HG02973 (cell line): ENCODE results near the gene SPAG17.

Experiments used
- ATAC-seq: cut with Tn5 transposase; IDR thresholded peaks from one replicate; pipeline ENCODE4 v1.9.1; 2021; ENCODE audit warnings: moderate library complexity; ENCODE audit not compliant: unreplicated experiment

Gene SPAG17

DNA sequence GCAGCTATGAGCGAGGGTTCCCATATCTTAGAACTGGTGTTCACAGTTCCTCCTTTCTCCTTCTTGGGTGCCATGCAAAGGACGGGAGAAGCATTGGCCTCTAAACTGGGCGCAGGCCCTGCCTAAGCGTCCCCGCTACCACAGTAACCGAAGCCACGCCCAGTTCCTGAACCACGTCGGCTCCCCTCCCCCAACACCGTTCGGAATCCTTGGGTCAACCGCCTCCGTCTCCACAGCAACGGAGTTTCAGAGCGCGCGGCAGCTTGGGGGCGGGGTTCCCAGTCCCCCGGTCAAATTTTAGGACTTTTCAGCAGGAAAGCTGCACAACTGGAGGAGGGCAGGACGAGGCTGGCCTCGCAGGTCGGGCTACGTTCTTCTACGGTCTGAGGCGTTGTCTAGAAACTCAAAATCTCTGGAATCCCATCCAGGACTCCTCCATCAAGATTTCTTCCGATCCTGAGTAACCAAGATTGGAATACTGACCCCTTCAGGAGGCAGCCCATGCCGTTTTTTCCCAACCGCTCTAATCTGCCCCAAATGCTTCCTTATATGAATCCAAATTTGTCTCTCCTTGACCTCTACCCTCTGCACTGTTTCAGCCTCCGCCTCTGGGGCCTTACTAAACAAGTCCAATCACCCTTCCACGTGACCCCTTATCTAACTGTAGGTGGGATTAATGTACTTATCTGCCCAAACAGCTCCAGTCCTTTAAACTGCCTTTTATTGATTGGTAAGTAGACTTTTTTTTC is at the start of gene SPAG17:
SPAG17 (minus strand) TSS at position 145 of the 749 bp plus-strand sequence; CDS start at position 74, 71 bp downstream.
- no peak for ATAC-seq

DNA sequence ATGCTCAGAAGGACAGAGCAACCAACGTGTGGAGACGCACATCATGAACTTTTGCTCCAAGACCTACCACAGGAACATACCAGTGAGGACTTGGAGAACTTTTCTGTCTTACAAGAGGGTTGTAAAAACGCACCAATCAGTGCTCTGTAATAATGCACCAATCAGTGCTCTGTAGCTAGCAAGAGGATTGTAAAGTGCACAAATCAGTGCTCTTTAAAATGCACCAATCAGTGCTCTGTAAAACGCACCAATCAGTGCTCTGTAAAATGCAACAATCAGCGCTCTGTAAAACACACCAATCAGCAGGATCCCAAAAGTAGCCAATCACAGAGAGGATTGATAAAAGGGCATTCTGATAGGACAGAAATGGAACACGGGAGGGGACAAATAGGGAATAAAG is 40.4 kb upstream of the SPAG17 start:
- no peak for ATAC-seq

DNA sequence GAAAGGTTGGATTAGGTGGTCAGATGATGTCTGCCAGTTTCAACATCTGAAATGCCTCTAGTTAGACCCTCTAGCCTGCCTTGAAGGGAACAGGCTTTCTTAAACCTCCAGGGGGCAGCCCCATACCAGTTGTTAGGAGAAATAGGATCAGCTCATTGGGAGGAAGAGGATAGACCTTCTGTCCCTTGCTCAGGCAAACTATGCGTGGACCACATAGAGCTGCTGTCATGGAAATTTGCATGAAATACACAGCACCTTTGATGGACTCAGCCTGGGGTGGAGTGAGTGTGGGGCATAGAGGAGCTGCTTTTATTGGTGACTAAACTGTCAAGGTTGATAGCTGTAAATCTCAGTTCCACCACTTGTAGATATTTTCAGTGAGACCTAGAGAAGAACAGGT is 38.4 kb upstream of the SPAG17 start:
- ATAC-seq: no peak

DNA sequence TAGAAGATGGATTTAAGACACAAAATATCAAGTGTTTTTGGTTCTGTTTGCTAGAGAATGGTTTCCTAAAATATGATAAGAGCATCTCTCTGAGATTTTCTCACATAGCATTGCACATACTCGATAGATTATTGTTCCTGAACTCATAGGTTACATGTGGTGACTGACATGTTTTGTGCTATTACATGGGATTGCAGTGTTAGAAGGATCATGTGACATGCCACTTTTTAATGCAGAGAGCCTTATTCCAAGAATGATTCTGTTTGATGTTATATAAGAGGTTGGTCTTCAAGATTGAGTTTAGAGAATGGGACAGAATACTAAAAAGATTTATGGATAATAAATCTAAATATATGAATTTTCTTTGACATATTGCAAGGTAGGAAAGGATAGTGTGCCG is 34.4 kb upstream of the SPAG17 start:
- no peak for ATAC-seq

DNA sequence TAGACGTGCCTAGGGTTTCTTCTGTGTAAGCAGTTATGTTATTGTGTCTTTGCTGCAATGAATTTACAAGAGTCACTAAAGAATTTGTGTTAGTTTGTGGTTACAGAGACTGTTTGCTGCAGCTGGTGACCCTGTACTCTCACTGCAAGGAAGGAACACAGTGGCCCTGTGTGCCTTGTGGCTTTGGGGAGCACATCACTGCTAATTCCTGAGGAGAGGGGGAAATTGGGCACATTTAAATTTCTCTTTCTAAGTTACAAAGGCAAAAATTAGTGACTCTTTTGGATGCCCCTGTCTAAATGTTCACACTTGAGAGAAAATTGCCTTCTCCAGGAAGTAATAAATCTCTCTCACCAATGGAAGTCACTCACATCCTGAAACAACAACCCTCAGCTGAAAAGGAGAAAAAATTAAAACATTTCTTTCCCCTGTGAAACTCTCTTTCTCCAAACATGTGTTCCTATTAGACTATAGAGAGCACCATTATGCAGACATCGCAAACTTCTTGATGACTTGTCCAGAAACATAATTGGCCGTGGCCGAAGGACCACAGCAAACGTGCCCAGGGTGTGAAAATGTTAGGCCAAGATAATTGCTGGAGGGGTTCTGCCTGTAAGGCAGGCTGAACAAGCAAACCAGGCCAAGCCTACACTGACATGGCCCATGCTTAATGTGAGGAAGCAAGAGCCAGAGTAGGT is 32.3 kb upstream of the SPAG17 start:
- ATAC-seq: no peak

DNA sequence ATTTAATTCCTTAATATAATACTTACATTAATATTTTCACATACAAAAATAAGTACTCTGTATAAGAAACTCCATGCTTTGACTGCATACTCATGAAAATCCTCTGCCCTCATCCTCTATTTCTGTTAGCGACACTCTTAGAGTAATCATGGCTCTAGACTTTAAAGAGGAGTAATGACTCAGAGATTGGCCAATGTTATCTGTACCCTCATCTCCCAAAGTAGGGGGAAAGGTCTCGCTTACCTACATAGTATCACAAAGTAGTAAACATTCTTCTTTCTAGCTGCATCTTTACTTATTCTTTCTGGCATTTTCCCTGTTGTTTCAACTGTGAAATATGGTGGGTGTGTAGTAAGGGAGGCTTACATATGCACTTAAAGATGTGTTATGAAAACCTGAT is 29.8 kb upstream of the SPAG17 start:
- no peak for ATAC-seq

DNA sequence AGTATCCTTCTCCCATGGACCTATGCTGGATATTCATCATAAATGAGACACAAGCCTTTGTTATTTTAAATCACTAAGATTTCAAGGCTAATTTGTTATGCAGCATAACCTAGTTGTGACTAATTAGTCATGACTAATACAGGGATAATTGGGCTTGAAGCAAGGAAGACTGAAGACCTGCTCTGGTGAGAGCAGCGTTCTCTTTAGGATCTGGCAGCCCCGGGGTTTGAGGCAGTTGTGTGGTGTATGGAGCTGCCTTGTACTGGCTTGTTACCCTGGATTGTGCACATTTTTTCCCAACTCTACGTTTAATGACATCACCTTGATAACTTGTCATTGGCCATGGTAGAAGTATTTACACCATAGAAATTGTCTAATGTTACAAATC is 25.7 kb upstream of the SPAG17 start:
- no peak for ATAC-seq

DNA sequence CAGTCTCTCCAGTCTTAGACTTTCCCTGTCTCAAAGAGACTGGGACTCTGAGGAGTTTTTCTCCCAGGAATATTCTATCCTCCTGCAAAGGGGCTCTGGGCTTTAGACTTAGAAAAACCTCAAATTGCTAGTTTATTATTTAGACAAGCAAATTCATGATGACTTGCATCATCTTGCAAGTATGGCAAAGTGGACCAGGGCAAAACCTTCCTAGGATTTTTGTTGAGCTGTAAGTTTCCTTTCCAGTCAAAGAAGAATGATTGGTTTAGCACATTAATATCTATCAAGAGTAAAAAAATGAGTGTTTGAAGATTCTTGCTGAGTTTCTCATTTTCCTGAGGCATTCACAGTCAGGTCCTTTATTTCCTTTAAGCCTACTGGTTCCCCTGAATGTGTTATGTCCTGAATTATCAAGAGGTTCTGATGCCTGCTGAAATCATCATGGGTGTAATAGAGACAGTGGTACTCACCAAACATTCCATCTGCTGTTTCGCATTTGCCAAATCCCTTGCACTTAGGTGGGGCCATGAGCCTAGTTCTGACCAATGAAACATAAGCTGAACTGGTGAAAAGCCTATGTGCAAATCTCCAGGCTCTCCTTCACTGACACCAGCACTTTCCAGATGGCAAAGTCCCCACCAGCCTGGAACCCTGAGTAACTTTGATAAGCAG is 25.2 kb upstream of the SPAG17 start:
- ATAC-seq: no peak

DNA sequence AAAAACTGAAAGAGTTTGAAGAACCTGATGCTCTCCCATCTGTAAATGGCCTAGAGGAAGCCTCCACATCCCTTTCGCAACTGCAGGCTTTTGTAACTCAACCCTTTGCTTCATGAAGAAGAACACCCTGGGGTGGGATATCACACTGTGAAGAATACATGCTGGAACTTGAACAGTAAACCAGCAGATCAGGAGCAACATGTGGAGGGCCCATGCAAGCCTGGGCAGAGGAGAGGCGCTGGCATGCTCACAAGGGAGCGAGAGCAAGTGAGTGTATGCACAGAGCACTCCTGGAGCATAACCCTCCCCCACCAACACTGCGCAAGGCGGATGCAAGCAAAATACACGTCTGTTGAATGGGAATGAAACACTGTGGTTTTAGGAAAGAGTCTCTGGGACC is 24.6 kb upstream of the SPAG17 start:
- ATAC-seq: no peak

DNA sequence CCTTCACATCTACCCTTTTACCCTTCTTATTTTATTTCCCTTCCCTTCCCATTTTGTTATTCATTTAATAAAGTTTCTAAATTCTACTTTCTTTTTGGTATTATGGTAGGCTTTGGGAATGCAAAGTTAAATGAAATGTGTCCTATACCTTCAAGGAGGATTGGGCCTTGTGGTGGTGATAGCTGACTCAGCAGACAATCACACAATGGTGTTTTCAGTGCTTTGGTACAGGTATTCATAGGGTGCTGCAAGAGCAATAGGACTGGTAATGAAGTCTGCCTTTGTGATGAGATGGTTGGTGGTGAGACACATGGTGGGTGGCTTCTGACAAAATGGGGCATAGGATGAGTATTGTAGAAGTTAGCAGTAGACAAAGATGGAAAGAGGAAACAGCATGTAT is 21.9 kb upstream of the SPAG17 start:
- ATAC-seq: no peak

DNA sequence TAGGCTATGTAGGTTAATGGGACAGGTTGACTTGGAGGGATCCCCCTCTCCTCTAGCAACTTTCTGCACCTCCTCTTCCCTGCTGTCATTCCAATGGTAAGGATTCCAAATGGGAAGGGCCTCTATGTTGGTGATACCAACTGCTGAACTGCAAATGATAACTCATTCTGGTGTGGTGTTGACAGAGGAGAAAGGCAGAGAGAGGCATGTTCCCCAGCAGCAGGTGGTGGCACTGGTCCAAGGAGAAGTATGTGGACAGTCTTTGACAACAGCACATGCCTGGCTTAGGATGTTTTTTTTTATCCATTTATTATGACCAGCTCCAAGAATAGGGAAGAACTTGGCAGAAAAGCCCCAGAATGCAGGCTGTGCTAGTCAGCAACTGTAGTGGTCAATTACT is 19.6 kb upstream of the SPAG17 start:
- no peak for ATAC-seq

DNA sequence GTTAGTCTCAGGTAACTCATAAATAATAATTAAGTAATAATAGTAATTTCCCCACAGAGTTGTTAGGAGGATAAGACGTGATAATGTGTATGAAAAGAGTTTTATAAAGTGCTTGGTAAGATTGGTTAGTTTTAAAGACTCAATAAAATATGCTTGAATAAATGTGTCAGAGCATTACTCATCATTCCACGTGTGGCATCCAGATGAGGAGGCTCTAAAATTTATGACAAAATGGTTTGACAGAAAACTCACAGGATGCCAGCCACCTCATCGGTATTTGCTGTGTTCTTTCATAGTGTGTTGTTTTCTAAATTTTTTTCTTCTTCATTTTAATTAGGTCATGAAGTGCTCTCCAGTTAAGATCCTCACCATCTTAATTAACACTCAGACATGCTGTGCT is 19.1 kb upstream of the SPAG17 start:
- ATAC-seq: no peak

DNA sequence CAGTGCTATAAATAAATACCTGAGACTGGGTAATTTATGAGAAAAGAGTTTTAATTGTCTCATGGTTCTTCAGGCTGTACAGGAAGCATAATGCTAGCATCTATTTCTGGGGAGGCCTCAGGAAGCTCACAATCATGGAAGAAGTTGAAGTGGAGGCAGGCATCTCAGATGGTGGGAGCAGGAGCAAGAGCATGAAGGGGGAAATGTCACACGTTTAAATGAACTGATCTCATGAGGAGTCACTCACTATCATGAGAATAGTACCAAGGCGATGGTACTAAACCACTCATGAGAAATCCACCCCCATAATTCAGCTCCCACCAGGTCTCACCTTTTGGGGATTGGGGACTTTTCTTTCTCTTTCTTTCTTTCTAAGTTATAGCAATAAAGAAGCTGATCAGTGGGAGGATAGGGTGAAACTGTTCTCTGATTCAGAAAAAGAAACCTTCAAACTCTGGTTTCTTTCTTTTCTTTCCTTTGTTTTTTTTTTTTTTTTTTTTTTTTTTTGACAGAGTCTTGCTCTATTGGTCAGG is 17.1 kb upstream of the SPAG17 start:
- no peak for ATAC-seq

DNA sequence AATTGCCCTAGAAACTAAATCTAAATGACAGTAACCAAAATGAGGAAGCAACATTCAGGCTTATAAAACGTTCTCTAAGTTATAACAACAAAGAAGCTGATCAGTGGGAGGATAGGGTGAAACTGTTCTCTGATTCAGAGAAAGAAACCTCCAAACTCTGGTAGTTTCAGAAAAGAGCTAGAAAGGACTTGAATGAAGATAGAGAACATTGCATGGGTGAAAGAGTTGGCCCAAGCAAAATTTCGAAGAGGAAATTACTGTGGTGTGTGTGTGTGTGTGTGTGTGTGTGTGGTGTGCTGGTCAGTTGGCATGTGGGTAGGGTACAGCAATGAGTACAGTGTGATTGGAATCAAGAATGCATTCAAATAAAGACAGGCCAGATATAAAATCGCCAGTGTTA is 16.5 kb upstream of the SPAG17 start:
- peak; percentile 51 for ATAC-seq

DNA sequence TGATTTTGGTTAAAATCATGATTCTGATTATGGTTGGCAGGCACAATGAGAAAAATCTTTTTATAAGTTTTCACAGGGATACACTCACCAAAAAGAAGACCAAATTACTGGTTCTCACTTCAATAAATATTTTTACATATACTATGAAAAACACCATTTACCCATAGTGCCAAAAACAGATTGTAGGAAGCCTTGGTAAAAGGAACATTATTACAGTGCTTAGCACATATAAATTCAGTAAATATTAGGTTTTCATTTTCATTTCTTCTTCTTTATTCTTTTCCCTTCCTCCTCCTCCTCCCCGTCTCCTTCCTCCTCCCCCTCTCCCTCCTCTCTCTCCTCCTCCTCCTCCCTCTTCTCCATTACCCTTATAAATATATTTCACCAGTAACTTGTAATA is 15.8 kb upstream of the SPAG17 start:
- ATAC-seq: no peak

DNA sequence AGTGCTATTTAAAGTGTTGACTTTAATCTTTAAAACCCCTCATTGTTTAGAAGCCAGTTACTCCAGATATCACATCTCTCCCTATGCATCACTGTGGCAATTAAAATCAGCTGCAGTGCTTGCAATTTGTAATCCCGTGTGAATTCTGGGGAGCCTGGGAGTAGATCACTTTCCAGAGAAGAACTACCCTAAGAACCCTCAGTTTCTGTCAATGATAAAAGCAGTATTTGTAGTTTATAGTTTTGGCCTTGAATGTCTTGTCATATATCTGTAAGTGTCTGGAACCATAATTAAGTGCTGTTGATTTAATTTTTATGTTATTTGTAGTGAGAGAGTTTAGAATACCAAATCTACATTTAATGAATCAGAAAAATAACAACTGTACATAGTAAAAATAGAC is 5.5 kb upstream of the SPAG17 start:
- ATAC-seq: no peak

DNA sequence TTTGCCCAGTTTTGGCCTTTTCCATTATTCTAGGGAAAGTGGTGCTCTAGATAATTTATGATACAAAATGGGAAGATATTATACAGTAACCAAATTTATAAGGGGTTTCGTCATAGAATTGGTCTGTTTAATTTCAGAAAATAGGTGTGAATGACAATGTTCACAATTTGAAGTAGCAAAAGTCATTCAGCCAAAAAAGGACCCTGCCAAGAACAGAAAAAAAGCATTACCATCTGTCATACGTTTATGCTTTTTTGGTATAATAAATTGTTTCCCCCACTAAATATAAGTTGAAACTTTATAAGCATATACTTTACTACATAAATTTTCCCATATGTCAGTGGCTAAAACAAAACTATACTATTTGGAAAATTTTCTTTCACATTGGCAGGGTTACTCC is 4.5 kb upstream of the SPAG17 start:
- ATAC-seq: no peak

DNA sequence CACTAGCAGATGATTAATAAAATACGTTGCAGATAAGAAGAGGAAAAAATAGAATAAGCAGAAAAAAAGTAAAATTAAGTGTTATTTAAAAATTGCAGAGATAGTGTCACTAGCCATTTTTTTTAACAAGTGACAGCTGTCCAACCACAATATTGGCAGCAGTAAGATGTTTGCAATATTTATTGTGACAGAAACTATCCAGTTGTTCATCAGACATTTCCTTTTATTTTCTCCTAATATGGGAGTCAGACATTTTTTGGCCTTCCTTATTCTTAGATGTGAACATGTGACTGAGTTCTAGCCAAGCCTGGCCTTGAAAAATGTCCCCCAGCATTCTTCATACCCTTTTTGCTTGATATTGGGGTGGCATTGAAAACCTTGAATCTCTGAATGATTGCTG is 3.4 kb upstream of the SPAG17 start:
- no peak for ATAC-seq

DNA sequence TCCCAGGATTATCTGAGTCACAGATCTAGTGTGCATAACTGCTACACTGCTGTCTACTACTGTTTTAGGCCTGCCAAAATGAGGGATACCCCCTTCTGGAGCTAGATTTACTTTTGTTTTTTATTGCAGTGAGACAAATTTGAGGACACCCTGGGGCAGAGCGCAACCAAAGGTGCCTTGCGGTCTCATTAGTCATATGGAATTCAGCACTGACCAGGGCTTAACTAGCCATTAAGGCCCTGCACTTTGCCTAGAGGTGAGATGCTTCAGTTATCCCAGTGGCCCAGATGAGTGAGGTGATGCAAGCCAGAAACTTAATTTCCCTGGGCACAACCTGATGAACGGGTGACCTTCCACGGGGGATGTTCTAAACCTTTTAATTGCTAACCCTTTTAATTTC is 998 bp upstream of the SPAG17 start:
- ATAC-seq: no peak

DNA sequence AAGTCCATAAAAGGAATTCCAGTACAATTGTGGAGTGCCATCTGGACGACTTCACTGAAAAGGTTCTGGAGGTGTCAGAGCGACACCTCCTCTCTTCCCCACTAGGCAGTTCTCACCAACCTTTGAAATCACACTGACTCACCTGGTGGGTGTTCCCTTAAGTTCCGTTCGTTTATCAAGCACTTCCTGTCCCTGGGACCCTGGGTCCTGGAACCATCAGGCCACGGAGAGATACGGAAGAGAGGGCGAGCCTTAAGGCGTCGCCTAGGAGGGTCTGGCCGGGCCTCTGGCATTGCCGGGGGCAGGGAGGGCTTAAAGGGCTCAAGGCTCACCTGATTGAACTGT is 317 bp downstream of the SPAG17 start:
- ATAC-seq: no peak

DNA sequence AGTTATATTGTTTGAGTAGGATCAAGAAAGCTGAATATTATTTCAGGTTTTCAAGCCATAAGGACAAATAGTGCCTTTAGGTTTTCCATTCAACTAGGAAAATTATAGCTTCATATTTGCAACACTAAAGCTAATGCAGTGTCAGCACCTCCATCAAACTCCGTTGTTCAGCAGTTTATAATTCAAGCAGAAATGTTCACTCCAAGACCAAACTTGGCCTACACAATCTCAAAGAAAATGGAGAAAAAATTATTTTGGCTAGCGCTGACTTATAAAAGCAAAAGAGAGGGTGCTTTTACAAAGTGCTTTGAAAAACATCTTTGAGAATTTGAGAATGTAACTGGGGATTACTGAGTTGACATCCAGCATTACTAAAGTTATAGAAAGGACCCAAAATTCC is 1.4 kb downstream of the SPAG17 start:
- no peak for ATAC-seq

DNA sequence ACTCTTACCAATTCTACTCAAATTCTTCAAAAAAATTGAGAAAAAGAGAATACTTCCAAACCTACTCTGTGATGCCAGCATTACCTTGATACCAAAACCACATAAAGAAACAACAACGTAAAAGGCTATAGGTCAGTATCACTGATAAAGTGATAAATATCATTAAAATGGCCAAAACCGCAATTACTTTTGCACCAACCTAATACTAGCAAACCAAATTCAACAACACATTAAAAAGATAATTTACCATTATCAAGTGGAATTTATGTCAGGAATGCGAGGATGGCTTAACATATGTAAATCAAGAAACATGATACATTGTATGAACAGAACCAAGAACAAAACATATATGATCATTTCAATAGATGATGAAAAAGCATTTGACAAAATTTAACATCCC is 7.0 kb downstream of the SPAG17 start:
- ATAC-seq: no peak
